ENCODE data around the gene ANKZF1.

Gene ANKZF1

DNA sequence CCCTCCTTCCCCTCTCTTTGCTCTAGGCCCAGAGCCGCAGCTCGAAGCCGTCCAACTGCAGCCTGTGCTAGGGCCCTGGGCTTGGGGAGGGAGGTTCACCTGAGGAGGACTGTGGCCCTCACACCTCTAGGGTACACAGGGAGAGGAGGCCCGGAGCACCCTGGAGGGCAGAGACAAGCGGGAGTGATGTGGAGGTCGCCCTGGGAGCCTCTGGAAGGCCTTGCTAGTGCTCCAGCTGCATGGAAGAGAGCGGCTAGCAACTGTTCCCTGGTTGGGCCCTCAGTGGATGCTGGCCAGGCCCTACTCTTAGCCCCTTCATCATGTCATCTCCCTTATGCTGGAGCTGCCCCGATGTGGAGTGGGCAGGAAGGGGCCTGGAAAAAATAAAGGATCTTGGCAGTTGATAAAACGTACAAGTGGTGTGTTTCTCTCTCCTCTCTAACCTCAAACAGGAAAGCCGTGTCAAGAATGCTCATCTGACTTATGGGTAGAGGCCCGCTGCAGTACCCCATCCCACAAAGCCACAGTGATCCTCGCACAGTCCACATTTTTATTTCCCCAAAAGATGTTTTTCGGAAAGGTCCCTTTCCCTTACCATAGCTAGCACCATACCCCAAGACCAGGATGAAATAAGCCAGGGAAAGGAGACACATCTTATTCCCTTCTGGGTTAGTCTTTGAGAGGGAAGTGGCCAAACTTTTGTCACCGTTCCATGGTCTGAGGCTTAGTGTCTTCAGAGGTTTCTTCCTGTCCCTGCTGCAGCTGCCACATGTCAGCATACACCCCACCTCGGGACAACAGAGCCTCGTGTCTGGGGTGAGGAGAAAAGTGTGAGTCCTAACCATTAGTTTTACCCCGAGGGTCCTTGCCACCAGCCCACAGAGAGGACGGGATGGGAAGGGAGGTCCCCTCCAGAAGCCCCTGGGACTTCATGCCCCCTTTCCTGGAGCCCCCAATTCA, 20.1 kb upstream of the ANKZF1 start:
- no peak for DNase-seq

DNA sequence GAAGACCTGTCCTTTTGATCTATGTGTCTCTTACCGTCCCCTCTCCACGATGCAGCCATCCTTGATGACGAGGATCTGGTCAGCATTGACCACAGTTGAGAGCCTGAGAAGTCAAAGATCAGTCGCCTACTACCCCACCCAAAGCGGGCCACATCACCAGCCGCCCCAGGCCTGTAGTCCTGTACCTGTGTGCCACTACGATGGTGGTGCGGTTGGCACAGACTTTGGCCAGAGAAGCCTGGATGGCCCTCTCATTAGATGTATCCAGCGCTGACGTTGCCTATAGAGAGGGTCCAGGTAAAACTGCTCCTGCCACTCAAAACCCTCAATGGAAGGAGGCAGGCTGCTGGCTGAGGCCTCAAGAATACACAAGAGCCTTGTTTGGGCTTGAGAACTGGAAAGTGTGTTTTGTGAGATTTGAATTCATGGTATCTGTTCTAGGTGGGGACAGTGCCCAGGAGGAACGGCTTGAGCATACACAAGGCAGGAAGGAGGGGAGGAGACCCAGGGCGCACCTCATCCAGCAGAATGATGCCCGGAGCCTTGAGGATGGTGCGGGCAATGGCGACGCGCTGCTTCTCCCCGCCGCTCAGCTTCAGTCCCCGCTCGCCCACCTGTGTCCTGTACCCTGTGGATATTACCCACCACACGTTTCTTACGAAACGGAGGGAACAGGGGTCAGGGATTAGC, 19.3 kb upstream of the ANKZF1 start:
- no peak for DNase-seq

DNA sequence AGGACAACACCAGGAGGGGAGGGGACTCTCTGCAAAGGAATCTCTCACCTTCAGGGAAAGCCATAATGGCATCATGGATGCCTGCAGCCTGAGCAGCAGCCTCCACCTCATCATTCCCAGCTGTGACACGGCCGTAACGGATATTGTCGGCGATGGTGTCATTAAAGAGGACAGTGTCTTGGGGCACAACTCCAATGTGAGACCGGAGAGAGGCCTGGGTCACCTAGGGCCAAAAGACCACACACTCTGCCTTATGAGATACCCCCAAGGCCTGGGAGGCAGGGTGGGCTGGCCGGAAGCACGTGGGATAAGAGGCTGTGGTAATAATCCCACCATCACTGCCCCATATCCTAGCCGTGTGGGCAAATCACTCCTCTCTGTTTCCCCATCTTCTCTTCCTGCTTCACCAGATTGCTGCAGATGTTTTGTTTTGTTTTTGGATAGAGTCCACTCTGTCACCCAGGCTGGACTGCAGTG, 18.7 kb upstream of the ANKZF1 start:
- no peak for DNase-seq

DNA sequence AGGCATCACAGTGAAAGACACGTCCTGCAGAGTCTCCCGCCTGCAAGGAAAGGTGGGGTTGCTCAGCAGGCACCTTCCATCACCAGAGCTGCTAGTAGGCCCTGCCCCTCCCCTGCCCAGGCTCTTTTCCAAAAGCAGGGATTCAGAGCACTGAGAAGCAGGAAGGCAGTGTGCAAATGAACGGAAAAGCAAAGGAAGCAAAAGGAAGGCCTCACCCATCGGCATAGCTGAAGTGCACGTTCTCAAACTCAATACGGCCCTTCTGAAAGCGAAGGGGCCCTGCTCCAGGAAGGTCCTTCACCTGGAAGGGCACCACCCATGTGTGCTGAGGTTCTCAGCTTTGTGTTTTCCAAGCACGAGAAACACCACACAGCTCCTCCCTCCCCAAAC, 16.6 kb upstream of the ANKZF1 start:
- DNase-seq: no peak

DNA sequence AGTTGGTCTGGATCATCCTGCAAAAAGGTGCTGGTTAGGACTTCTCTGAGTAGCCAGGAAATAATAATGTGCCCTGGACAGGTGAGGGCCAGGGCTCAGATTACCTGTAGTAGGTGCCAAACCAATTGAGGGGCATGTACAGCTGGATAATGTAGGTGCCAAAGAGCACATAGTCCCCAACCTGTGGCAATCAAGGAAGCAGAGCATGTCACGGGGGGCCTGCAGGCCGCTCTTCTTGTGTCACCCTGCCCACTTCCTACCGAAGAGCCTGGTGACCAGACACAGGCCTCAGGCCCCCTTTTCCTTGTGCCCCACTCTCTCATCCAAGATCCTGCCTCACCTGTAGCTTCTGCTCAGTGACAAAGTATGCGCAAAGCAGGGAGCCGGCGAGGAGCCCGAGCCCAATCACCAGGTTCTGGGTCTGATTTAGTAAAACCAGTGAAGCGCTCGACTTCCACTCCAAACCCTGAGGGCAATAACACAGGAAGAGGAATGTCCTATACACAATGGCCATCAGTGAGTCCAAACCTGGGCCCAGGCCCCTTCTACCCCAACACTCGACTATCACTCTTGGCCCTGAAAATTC, 16.0 kb upstream of the ANKZF1 start:
- DNase-seq: no peak

GRCh38 chr2:219214141-219214540, 15.5 kb upstream of the ANKZF1 start:
- DNase-seq: no peak

DNA sequence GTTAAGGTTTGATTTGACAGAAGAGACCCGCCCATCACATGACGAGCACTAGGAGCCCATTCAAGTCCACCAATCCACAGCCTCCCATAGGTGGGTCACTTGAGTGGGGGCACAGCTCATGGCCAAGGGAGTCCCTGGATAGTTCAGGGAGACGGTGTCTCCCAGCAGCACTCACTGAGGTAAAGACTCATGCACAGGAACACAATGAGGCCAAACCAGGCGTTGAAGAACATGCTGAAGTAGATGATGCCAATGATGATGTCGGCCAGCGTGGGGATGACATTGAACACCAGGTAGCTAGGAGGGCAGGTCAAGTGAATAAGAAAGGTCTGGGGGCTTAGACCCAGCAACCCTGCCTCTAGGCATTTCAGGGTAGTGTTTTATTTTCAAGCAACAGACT, 14.8 kb upstream of the ANKZF1 start:
- no peak for DNase-seq

GRCh38 chr2:219215871-219216534, 13.6 kb upstream of the ANKZF1 start:
- DNase-seq: no peak

DNA sequence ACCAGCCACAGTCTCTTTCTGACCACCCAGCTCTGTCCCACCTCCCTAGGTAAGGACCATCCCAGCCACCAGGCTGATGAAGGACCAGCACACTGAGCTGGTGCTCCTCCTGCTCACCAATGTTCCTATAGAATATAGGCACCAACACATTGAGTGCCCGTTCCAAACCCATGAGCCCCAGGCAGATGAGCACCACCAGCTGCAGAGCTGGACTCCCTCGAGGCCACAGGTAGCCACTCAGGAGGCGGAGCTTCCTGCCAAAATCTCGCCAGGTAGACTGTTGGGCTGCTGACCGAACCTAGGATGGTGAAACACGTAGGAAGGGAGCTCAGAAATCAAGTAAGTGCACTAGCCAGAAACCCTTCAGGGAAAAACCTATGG, 13.1 kb upstream of the ANKZF1 start:
- no peak for DNase-seq

DNA sequence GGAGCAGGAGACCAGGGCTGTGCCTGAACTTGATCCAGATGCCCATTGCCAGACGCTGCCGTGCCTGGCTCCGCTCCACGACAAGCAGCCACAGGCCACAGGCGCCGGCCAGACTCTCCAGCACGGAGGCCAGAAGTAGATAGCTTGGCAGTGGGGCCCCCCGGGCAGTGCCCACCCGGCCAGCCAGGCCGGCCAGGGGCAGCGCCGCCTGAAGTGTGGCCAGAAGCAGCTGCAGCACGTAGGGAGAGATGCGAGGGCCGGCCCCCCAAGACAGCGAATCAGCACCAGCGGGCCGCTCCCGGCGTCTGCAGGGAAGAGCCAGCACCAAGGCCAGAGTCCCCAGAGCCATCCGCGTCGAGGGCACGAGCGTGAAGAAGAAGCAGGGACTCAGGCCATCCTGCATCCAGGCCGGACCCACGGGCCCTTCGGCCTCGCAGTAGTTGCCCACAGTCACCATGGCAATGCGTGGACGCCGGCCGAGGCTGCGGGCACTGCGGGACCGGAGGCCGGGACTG, 11.3 kb upstream of the ANKZF1 start:
- peak; percentile 52 to 66 for DNase-seq

DNA sequence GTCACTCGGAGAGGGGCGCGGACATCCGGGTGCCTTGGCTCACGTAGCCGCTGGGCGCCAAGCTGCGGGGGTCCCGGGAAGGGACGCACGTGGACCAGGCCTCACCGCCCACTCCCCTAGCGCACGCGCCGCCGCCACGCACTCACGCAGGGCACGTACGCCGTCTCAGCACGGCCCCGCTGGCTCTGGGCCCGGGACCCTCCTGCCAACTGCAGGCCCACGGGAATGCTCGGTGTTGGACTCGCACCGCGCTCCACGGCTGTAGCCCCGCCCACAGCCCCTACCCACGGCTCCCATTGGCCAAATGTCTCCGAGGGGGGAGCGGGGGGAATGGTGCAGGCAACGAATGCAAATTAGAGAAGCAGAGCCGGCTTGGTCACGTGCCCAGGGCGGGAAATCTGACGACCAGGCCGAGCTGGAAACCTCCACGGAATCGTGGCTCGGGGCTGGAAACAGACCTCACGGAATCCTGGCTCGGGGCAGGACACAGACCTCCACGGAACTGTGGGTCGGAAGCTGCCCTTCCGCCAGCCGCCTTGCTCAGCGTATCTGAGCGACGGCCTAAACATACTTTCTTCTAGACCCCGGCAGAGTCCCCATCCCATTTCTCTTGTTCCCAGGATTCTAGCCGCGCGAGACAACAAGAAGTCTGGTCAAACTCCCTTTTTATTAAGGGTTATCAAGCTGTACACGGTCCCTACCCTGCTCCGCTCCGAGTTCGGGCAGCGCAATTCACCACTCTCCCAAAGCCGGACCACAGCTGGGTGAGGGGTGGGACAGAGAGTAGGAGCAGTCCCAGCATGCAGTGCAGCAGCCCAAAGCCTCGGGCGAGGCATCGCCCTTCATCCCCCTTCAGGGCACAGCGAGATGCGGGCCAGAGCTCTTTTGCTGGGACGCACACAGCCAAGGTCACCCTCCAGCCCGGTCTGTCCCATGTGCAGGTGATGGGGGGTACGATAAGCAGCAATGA, 10.6 kb upstream of the ANKZF1 start, which contains the start of gene ABCB6:
Gene ABCB6 (minus strand): TSS at position 227 of the 970 bp plus-strand sequence. CDS start 285 bp downstream, outside the sequence.
- peak; percentile 86 to 89 for DNase-seq

- DNase-seq: no peak
These were observed 9.6 kb upstream of the ANKZF1 start for GRCh38 chr2:219219784-219220532.

DNA sequence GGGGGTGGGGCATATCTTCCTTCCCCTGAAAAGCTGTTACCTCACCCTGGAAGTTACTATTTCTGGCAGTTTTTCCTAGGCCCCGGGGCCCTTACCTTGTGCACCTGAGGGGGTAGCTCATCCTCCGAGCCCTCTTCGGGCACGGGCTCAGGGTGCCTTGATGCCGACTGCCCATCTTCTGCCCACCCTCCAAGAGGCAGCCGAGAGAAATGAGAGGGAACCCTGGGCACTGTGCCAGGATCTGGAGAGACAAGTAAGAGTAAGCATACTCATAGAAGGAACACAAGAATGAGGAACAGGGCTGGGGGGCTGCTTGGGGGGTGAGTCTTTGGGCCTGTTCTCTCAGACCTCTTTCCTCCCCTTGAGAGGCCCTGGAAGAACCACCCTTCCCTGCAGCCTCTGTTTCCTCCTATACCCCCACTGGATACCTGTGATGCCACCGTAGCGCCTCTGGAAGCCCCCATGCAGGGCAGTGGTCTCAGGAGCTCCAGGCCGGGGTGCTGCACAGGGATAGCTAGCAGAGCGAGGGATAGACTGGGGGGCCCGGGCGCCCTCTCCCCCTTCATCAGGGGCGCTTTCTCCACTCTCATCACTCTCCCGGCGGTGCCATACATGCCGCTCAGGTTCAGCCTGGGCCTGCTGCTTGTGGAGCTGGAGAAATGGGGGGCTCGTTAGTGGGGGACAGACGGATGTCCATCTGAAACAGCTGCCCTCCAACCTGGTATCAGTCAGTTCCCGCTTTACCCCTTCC, 8.8 kb upstream of the ANKZF1 start:
- DNase-seq: no peak

DNA sequence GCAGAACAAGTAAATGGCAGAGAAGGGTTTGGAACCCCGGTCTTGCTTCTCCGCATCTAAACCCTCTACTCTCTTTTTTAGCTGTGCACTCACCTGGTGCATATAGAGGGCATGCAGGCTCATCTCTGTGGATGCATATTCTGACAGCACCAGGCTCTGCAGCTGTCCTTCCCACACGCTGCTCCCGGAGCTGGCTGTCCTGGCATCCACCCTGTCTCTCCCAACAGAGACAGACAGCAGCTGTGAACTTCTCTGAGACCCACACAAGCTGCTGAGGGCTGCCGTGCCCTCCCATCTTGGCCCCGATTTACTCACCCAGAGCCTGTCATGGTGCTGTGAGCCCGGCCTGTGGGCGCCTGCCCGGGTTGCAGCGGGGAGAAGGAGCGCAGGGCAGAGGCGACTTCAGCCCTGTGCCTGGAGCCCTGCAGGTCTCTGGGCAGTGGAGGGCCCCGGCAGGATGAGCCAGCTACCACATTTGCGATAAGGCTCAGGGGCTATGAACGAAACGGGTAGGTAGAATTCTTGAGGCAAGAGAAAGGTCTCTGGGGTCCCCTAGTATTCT, 7.6 kb upstream of the ANKZF1 start:
- DNase-seq: no peak

DNA sequence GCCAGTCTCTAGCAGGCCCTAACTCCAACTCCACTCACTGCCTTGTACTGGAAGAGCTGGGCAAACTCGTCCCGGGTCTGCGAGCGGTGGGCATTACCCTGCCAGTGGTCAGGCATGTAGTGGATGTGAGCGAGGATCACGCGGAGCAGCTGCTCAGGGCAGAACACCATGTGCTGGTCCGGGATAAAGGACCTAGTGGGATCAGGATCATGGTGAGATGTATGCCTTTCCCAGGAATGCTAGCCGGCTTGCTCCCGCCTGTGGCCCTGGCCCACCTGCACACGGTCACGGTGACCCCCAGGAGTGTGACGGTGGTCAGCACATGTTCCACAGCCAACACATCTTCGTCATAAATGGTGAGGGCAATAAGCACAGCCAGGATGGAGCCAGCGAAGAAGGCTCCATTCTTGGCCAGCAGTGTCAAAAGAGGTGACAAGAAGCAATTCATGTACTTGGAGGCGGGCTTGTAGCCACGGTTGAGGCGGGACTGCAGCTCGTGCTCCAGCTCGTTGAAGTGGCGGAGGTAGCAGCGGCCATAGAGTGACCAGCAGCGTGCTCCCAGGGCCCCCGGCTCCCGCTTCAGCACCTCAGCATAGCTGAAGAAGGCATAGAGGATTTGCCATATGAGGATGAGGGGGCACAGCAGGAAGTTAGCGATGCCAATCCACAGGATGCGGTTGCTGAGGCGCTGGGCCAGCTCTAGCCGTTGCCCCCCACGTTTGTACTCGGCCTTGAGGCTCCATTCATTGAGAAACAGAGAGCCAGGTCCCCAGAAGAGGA, 5.6 kb upstream of the ANKZF1 start:
- no peak for DNase-seq

- no peak for DNase-seq
These were observed 4.3 kb upstream of the ANKZF1 start for GRCh38 chr2:219225350-219225749.

GRCh38 chr2:219228041-219228910, 1.3 kb upstream of the ANKZF1 start:
- no peak for DNase-seq

- no peak for DNase-seq
These were observed 698 bp upstream of the ANKZF1 start for GRCh38 chr2:219228911-219229304.
